HL-60 (cell line): Measurements from ENCODE around the gene COMMD3.

Source experiments
- DNase-seq, 2 experiments: peaks; one replicate each; pipeline ENCODE4 v3.0.0-alpha.2; 2010 to 2020; ENCODE audit warnings: low read depth in 1 of 2, low spot score in 1 of 2
- H3K27ac ChIP-seq: fragments of 250-450 bp; sonication (Bioruptor Pico); replicated peaks from 2 replicates; pipeline ENCODE4 v1.5.1; 2020; ENCODE audit warnings: mild to moderate bottlenecking, moderate library complexity
- H3K27me3 ChIP-seq: fragments of 250-450 bp; sonication (Bioruptor Pico); 2 replicates; pipeline ENCODE4 v1.5.1; 2021; ENCODE audit warnings: mild to moderate bottlenecking, moderate library complexity; ENCODE audit not compliant: insufficient read depth, poor library complexity, severe bottlenecking
- H3K4me3 ChIP-seq: replicated peaks from 2 replicates; pipeline ENCODE4 v1.5.1; 2011; ENCODE audit warnings: mild to moderate bottlenecking, control low read depth, low read length; ENCODE audit not compliant: insufficient read depth
- GABPA ChIP-seq: IDR thresholded peaks from 2 replicates; pipeline ENCODE4 v1.6.1; 2012; ENCODE audit warnings: low read depth
- POLR2AphosphoS5 ChIP-seq: IDR thresholded peaks from 2 replicates; pipeline ENCODE4 v1.6.1; 2012; ENCODE audit warnings: low read depth
- SPI1 ChIP-seq: IDR thresholded peaks from 2 replicates; pipeline ENCODE4 v1.6.1; 2012; ENCODE audit warnings: low read depth, mild to moderate bottlenecking, borderline replicate concordance
- TF ChIP-seq, protein P1 (sequence below): IDR thresholded peaks from one replicate; pipeline ENCODE4 v1.5.1; 2011; ENCODE audit warnings: low read length, control low read depth, inconsistent platforms; ENCODE audit not compliant: insufficient read depth
- TF ChIP-seq, protein P2 (sequence below): IDR thresholded peaks from 2 replicates; pipeline ENCODE4 v1.6.1; 2012; ENCODE audit warnings: low read depth; ENCODE audit not compliant: insufficient replicate concordance

COMMD3 gene

DNA sequence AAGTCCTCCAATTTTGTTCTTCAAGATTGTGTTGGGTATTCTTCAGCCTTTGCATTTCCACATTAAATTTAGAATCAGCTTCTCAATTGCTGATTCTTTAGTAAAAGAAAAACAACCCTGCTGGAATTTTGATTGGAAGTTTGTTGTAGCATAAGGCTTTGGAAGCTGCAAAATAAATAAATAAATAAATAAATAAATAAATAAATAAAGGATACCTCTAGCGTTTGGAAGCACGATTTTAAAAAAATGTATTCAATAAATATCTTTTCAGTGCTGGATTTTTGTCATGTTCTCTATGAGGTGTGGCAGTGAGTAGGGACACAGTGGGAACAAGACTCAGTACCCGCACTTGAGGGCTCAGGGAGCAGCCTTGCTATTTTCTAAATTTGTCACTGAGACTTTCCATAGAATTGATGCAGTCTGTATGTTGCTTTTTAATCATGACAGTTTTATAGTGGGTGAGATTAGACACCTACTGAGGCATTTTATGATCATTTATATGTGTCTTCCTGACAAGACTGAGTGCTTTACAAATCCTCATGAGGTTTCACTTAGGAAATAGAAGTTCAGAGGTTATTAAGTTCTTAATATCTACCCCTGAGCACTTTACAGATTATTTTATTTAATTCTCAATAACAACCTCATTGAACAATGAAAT, 22.3 kb upstream of the COMMD3 start:
- H3K27me3 ChIP-seq, result no peaks in the 10 kb centered on the region
- TF ChIP-seq, protein P1, sequence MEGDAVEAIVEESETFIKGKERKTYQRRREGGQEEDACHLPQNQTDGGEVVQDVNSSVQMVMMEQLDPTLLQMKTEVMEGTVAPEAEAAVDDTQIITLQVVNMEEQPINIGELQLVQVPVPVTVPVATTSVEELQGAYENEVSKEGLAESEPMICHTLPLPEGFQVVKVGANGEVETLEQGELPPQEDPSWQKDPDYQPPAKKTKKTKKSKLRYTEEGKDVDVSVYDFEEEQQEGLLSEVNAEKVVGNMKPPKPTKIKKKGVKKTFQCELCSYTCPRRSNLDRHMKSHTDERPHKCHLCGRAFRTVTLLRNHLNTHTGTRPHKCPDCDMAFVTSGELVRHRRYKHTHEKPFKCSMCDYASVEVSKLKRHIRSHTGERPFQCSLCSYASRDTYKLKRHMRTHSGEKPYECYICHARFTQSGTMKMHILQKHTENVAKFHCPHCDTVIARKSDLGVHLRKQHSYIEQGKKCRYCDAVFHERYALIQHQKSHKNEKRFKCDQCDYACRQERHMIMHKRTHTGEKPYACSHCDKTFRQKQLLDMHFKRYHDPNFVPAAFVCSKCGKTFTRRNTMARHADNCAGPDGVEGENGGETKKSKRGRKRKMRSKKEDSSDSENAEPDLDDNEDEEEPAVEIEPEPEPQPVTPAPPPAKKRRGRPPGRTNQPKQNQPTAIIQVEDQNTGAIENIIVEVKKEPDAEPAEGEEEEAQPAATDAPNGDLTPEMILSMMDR, result no peak
- no peak overlapping the region for H3K27ac ChIP-seq
- no peak for DNase-seq
- no peak overlapping the region for H3K4me3 ChIP-seq

DNA sequence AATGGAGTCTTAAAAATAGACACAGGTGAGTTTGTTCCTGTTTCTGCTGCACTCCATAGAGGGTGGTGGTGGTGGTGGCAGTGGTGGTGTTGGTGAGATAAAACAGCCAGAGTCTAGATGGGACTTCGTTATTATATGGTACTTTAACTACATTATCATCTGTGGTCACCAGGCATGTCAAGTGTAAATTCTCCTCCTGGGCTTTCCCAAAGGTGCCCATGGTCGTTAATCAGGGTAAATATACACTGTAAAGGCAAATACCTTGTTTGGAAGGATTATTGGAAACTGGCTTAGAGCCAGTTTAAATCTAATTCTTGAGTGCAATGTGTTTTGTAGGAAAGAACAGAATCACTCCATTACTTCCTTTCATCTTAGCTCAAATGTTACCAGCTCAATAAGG, 21.5 kb upstream of the COMMD3 start:
- TF ChIP-seq, protein P2, sequence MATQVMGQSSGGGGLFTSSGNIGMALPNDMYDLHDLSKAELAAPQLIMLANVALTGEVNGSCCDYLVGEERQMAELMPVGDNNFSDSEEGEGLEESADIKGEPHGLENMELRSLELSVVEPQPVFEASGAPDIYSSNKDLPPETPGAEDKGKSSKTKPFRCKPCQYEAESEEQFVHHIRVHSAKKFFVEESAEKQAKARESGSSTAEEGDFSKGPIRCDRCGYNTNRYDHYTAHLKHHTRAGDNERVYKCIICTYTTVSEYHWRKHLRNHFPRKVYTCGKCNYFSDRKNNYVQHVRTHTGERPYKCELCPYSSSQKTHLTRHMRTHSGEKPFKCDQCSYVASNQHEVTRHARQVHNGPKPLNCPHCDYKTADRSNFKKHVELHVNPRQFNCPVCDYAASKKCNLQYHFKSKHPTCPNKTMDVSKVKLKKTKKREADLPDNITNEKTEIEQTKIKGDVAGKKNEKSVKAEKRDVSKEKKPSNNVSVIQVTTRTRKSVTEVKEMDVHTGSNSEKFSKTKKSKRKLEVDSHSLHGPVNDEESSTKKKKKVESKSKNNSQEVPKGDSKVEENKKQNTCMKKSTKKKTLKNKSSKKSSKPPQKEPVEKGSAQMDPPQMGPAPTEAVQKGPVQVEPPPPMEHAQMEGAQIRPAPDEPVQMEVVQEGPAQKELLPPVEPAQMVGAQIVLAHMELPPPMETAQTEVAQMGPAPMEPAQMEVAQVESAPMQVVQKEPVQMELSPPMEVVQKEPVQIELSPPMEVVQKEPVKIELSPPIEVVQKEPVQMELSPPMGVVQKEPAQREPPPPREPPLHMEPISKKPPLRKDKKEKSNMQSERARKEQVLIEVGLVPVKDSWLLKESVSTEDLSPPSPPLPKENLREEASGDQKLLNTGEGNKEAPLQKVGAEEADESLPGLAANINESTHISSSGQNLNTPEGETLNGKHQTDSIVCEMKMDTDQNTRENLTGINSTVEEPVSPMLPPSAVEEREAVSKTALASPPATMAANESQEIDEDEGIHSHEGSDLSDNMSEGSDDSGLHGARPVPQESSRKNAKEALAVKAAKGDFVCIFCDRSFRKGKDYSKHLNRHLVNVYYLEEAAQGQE, result no peak
- TF ChIP-seq SPI1, result no peak
- no peak for TF ChIP-seq POLR2AphosphoS5
- TF ChIP-seq, protein P1, result no peak
- no peak for TF ChIP-seq GABPA
- no peak overlapping the region for H3K4me3 ChIP-seq
- no peak for DNase-seq
- no peaks in the 10 kb centered on the region for H3K27me3 ChIP-seq
- H3K27ac ChIP-seq, result no peak overlapping the region

DNA sequence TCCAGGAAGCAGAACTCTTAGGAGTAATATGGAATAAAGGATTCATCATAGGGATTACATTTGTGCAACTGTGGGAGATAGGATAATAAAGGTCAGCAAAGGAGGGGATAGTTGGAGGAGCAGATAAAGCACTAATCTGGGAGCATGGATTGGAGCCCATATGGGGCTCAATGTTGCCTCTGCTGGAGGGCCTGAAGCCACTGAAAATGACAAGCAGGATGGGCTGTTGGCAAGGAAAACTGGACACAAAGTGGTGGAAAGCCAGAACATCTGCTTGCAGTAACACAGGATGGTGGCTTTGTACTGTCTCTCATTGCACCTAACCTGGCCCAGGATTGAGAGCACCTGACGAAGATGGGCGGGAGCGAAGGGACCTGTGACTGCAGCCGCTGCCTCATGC, 15.0 kb upstream of the COMMD3 start:
- TF ChIP-seq GABPA (no peak), SPI1 (no peak), POLR2AphosphoS5 (no peak)
- TF ChIP-seq, protein P1, result no peak
- TF ChIP-seq, protein P2, result no peak
- H3K27me3 ChIP-seq, result no peaks in the 10 kb centered on the region
- DNase-seq, result no peak
- no peak overlapping the region for H3K4me3 ChIP-seq
- no peak overlapping the region for H3K27ac ChIP-seq

DNA sequence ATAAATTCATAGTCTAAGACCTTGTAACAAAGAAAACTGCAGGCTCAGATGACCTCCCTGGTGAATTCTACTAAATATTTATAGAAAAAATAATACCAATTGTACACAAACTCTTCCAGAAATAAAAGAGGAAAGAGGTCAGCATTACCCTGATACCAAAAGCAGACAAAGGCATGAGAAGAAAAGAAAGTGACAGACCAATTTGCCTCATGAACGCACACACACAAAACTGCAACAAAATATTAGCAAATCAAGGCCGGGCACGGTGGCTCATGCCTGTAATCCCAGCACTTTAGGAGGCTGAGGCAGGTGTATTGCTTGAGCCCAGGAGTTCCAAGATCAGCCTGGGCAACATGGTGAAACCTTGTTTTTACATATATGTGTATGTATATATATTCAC, 12.7 kb upstream of the COMMD3 start:
- DNase-seq, result no peak
- no peak overlapping the region for H3K27ac ChIP-seq
- TF ChIP-seq GABPA (no peak), SPI1 (no peak), POLR2AphosphoS5 (no peak)
- TF ChIP-seq, protein P2, result no peak
- TF ChIP-seq, protein P1, result no peak
- no peak overlapping the region for H3K4me3 ChIP-seq
- no peaks in the 10 kb centered on the region for H3K27me3 ChIP-seq
